ENCODE results near the gene PIAS1.

PIAS1 gene

DNA sequence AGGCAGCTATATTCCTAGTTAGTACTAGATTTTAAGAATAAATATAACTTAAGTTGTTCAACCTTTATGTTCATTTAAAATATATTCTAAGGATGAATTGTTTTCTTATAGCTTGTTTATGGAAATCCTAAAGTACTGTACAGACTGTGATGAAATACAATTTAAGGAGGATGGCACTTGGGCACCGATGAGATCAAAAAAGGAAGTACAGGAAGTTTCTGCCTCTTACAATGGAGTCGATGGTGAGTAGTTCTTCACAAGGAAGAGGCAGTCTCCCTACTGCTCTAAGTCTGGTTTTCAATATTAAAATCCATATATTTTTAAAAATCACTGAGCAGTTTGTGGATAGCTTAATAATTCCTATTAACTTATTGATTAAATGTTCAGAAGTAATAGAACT, 121.4 kb downstream of the PIAS1 start:
- Histone ChIP-seq H3K27ac (ENCODE audit: low read length) (no peak overlapping the region), H3K9me3 (replicated peaks; ENCODE audit: insufficient read depth, low read length) (no peaks in the 10 kb centered on the region), H3K4me2 (ENCODE audit: low read depth, low read length) (no peak overlapping the region), H3K9ac (ENCODE audit: low read length) (no peak overlapping the region), H3K9me2 (replicated peaks; ENCODE audit: insufficient read depth, low read length) (no peaks in the 10 kb centered on the region), H4K20me1 (ENCODE audit: insufficient read depth, low read length) (no peaks in the 10 kb centered on the region), H3K79me2 (ENCODE audit: low read length) (no peaks in the 10 kb centered on the region), H2AFZ (ENCODE audit: low read length) (no peak overlapping the region), H3K27me3 (replicated peaks; ENCODE audit: insufficient read depth, low read length) (no peaks in the 10 kb centered on the region), H3K36me3 (replicated peaks; ENCODE audit: insufficient read depth, low read length) (peaks cover 7% of the 10 kb centered on the region; the same call in 1 of the 2 replicates), H3K4me3 (ENCODE audit: low read length) (no peak overlapping the region), H3F3A (ENCODE audit: insufficient read depth, low read length) (no peaks in the 10 kb centered on the region), H3K4me1 (ENCODE audit: low read length) (no peaks in the 10 kb centered on the region; the same call in 1 of the 2 replicates)
- TF ChIP-seq, protein P1, sequence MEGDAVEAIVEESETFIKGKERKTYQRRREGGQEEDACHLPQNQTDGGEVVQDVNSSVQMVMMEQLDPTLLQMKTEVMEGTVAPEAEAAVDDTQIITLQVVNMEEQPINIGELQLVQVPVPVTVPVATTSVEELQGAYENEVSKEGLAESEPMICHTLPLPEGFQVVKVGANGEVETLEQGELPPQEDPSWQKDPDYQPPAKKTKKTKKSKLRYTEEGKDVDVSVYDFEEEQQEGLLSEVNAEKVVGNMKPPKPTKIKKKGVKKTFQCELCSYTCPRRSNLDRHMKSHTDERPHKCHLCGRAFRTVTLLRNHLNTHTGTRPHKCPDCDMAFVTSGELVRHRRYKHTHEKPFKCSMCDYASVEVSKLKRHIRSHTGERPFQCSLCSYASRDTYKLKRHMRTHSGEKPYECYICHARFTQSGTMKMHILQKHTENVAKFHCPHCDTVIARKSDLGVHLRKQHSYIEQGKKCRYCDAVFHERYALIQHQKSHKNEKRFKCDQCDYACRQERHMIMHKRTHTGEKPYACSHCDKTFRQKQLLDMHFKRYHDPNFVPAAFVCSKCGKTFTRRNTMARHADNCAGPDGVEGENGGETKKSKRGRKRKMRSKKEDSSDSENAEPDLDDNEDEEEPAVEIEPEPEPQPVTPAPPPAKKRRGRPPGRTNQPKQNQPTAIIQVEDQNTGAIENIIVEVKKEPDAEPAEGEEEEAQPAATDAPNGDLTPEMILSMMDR (IDR thresholded peaks at IDR 0.05; ENCODE audit: low read length): no peak
- TF ChIP-seq EZH2phosphoT487 (IDR thresholded peaks at IDR 0.05; ENCODE audit: low read length) (no peak), EZH2 (optimal IDR thresholded peaks at IDR 0.05; ENCODE audit: low read depth, low read length) (no peak)
- no peak for DNase-seq

DNA sequence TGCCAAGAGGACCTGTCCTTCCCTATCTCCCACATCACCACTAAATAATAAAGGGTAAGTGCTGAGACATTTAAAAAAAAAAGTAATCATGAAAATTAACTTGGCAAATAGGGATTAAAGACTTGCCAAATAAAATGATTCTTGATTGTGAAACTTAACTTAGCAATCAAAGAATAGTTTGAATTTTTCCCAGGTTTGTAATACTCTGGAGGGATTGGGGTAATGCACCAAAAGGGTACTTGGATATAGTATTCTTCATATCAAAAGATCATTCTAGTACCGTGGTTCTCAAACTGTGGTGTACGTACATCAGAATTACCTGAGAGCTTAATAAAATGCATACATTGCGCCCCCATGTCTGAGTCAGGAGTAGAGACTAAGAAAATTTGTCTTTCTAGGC, 122.5 kb downstream of the PIAS1 start:
- H3K36me3 ChIP-seq (replicated peaks; ENCODE audit: insufficient read depth, low read length): peaks cover 7% of the 10 kb centered on the region; the same call in 1 of the 2 replicates
- no peaks in the 10 kb centered on the region for H3K27me3 ChIP-seq (replicated peaks; ENCODE audit: insufficient read depth, low read length)
- no peak overlapping the region for H2AFZ ChIP-seq (ENCODE audit: low read length)
- no peak for TF ChIP-seq EZH2phosphoT487 (IDR thresholded peaks at IDR 0.05; ENCODE audit: low read length)
- TF ChIP-seq, protein P1 (IDR thresholded peaks at IDR 0.05; ENCODE audit: low read length): no peak
- TF ChIP-seq EZH2 (optimal IDR thresholded peaks at IDR 0.05; ENCODE audit: low read depth, low read length): no peak
- H3K79me2 ChIP-seq (ENCODE audit: low read length): no peaks in the 10 kb centered on the region
- H3K27ac ChIP-seq (ENCODE audit: low read length): no peak overlapping the region
- H3K9me2 ChIP-seq (replicated peaks; ENCODE audit: insufficient read depth, low read length): no peaks in the 10 kb centered on the region
- DNase-seq: no peak
- H3K4me3 ChIP-seq (ENCODE audit: low read length): no peak overlapping the region
- no peaks in the 10 kb centered on the region for H3F3A ChIP-seq (ENCODE audit: insufficient read depth, low read length)
- no peaks in the 10 kb centered on the region for H3K9me3 ChIP-seq (replicated peaks; ENCODE audit: insufficient read depth, low read length)
- no peaks in the 10 kb centered on the region; the same call in 1 of the 2 replicates for H3K4me1 ChIP-seq (ENCODE audit: low read length)
- H4K20me1 ChIP-seq (ENCODE audit: insufficient read depth, low read length): no peaks in the 10 kb centered on the region
- no peak overlapping the region for H3K9ac ChIP-seq (ENCODE audit: low read length)
- H3K4me2 ChIP-seq (ENCODE audit: low read depth, low read length): no peak overlapping the region

DNA sequence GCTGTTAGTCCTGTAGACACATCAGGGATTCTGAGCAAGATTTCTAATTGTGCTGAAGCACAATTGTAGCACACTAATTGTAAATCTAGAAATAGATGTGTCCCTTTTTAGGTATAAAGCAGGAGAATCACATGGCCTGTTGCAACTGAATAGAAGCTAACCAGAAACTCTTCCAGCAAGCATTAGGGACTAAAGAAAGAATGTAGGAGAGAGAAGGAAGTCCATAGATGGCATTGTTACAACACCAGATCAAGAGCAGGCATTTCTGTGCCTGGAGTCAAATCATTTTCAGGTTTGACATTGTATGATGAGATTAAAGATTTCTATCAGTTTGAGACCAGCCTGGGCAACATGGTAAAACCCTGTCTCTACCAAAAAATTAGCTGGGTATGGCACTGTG, 123.6 kb downstream of the PIAS1 start:
- Histone ChIP-seq H3K4me2 (ENCODE audit: low read depth, low read length) (no peak overlapping the region), H3K9me3 (replicated peaks; ENCODE audit: insufficient read depth, low read length) (no peaks in the 10 kb centered on the region), H2AFZ (ENCODE audit: low read length) (no peak overlapping the region), H3K4me3 (ENCODE audit: low read length) (no peak overlapping the region), H3K79me2 (ENCODE audit: low read length) (no peaks in the 10 kb centered on the region), H3K9ac (ENCODE audit: low read length) (no peak overlapping the region), H3K4me1 (ENCODE audit: low read length) (no peaks in the 10 kb centered on the region; the same call in 1 of the 2 replicates), H4K20me1 (ENCODE audit: insufficient read depth, low read length) (no peaks in the 10 kb centered on the region), H3K36me3 (replicated peaks; ENCODE audit: insufficient read depth, low read length) (peaks cover 8% of the 10 kb centered on the region; the same call in 1 of the 2 replicates), H3F3A (ENCODE audit: insufficient read depth, low read length) (no peaks in the 10 kb centered on the region), H3K27ac (ENCODE audit: low read length) (no peak overlapping the region), H3K9me2 (replicated peaks; ENCODE audit: insufficient read depth, low read length) (no peaks in the 10 kb centered on the region), H3K27me3 (replicated peaks; ENCODE audit: insufficient read depth, low read length) (no peaks in the 10 kb centered on the region)
- TF ChIP-seq EZH2 (optimal IDR thresholded peaks at IDR 0.05; ENCODE audit: low read depth, low read length): no peak
- no peak for TF ChIP-seq EZH2phosphoT487 (IDR thresholded peaks at IDR 0.05; ENCODE audit: low read length)
- TF ChIP-seq, protein P1 (IDR thresholded peaks at IDR 0.05; ENCODE audit: low read length): no peak
- DNase-seq: no peak
